T47D (cell line): ENCODE data around the gene OR52E8.
A peak's percentile ranks its signal among the peaks of the same experiment; 100 is the strongest.

Source experiments
- DNase-seq, 2 experiments: peaks; one replicate each; pipeline versions ENCODE4 v3.0.0 to v3.0.0-alpha.2; 2011 to 2012; ENCODE audit warnings: low read depth in 1 of 2, low spot score in 1 of 2
- JUND ChIP-seq: IDR thresholded peaks from 2 replicates; pipeline ENCODE4 v1.6.1; 2012; ENCODE audit warnings: low read depth
- in situ Hi-C: cut with HindIII; loops from 2 replicates; pipeline ENCODE4 v1.10.0; 2016; ENCODE audit warnings: low sequenced_read_pairs, low pct_unique_long_range_greater_than_20kb

OR52E8 gene

GRCh38 chr11:5837695-5838094, 19.8 kb downstream of the OR52E8 start:
- in situ Hi-C loops, result no loop called here
- no peak for TF ChIP-seq JUND
- DNase-seq, result no peak

GRCh38 chr11:5833446-5833845, 24.0 kb downstream of the OR52E8 start:
- no peak for DNase-seq
- in situ Hi-C loops, result no loop called here
- TF ChIP-seq JUND, result no peak

- no peak for DNase-seq
- TF ChIP-seq JUND, result no peak
- in situ Hi-C loops, result no loop called here
Measured at GRCh38 chr11:5831196-5831829, 26.2 kb downstream of the OR52E8 start.

DNA sequence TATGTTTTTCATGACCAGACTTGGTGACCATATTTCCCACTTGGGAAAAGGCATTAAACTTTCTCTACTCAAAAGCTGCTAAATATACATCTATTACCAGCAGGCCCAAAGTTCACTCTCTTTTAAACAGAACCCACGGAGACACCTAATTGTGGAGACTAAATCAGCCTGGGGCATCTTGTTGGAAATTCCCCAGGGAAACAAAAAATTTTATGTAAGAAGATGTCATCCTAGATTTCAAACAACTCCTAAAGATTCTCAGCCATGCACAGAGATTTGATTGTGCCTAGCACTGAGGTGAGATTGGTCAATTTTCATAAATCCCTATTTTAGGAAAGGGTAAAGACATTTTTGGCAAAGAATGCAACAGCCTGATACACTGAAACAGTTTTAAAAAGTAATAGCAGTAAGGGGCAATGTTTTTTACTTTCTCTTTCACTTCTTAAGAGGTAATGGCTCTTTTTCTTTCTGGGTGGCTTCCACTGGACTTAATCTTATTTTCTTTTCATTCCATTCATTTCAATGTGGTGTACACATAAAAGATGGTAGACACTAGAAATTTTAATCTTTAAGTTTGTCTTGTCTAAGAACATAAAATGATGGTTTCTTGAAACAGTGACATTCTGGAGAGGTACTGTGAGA, 39.1 kb downstream of the OR52E8 start:
- no peak for TF ChIP-seq JUND
- in situ Hi-C loops, result no loop called here
- no peak for DNase-seq

GRCh38 chr11:5815534-5815933, 42.0 kb downstream of the OR52E8 start:
- DNase-seq, result no peak
- in situ Hi-C loops, result no loop called here
- TF ChIP-seq JUND, result no peak

- in situ Hi-C loops, result no loop called here
- TF ChIP-seq JUND, result no peak
- no peak for DNase-seq
Measured at GRCh38 chr11:5809905-5810795, 47.3 kb downstream of the OR52E8 start.

DNA sequence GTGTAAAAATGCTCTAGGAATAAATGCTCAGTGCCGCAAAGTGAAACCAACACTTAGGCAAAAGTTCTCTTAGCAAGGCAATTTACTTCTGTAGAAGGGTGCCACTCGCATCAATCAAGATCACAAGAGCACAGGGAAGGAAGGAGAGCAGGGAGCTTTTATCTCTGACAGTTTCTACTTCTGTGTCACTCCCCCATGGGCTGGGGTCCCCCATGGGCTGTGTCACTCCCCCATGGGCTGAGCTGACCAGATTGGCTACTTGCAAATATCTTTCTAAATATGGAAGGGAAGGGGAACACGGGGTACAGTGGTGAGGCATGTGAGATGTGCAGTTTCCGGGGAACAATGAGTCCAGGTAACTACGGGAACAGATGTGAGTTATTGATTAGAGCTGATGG, 48.4 kb downstream of the OR52E8 start:
- TF ChIP-seq JUND, result no peak
- no peak for DNase-seq
- in situ Hi-C loops, result no loop called here

DNA sequence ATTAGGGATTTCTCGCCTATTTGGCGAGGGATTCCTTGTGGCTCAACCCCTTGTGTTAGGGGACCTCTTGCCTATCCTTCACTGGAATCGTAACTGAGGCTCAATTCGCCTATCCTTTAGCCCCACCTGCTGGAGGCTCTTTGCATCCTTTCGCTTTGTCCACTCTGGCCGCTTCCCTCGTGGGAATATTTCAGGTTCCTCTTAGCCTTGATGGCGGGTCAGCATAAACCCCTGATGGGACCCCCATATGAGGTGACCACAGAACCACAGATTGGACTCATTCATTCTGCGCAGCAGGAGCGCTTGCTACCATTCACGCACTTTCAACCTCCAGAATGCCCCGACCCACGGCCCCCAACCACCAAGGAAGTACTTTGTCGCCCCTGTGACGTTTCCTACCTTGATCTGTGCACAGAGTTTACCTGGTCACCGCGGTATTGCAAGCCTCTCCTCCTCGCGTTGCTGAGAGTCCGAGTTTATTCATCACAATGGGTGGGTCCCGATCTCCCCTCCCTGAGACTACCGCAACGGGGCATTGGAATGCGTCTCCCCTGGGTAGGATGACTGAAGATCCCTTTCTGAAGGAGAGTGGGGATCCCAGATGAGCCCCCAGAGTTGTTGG, 48.9 kb downstream of the OR52E8 start, which contains the start of gene OR52N2:
Gene OR52N2, plus strand, starts transcription at position 425 of the 622 bp plus-strand sequence. CDS start 11,412 bp downstream, outside the sequence.
- no peak for TF ChIP-seq JUND
- in situ Hi-C loops, result no loop called here
- DNase-seq, result peak in 1 of 2 experiments; percentile 82

DNA sequence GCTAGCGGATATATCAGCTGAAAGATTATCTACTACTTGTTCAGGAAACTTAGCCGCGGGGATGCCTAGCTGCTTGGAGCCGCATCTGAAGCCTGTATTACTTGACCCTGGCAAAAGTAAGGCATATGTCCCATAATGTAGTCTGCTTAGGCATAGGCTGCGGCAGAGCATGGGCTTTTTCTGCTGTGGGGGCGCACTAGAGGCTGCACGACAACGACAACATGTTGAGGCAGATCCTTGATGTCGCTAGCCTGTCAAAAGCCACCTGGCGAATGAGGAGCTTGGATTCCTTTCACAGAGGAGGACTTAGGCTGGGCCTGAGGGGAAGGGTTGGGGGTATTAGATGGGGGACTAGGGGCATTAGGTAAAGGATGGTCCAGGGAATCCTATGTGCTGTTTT, 49.9 kb downstream of the OR52E8 start:
- TF ChIP-seq JUND, result no peak
- in situ Hi-C loops, result no loop called here
- no peak for DNase-seq
